HG03432 (cell line): Measurements from ENCODE around the gene CPT2.

ENCODE experiments used
- ATAC-seq: cut with Tn5 transposase; IDR thresholded peaks from one replicate; pipeline ENCODE4 v1.9.1; 2021; ENCODE audit warnings: mild to moderate bottlenecking, moderate library complexity; ENCODE audit not compliant: unreplicated experiment

Gene CPT2

DNA sequence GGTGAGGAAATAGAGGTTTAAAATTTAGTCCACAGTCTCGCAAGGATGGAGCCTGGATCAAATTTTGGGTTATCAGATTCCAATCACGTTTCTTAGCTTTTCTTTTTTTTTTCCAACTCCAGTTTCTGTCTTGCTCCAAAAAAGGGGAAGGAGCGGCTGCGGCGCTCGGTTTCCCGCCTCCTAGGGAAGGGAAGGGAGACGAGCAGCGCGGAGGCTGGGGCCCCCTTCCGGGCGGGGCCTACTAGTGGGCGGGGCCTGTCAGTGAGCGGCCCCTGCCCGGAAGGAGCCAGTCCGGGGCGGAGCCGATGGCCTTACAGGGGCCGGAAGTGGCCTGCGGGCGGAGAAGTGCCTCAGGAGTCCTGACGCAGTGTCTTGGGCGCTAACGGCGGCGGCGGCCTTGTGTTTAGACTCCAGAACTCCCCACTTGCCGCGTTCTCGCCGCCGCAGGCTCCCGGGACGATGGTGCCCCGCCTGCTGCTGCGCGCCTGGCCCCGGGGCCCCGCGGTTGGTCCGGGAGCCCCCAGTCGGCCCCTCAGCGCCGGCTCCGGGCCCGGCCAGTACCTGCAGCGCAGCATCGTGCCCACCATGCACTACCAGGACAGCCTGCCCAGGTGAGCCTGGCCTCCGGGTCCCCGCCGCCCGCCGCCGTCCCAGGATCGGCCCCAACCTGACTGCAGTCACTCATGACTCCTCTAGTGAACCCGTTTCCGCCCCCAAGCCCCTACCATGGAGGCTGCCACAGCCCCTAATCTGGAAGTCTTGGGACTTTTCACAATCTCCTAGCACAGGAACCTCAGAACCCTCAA is at the start of gene CPT2:
TSS of gene CPT2 (plus strand) at position 340 of the 806 bp plus-strand sequence. CDS start at position 460, 120 bp downstream.
- ATAC-seq: peak; percentile 99

- ATAC-seq: no peak
Observed at GRCh38 chr1:53147174-53147573, 49.5 kb upstream of the CPT2 start.

DNA sequence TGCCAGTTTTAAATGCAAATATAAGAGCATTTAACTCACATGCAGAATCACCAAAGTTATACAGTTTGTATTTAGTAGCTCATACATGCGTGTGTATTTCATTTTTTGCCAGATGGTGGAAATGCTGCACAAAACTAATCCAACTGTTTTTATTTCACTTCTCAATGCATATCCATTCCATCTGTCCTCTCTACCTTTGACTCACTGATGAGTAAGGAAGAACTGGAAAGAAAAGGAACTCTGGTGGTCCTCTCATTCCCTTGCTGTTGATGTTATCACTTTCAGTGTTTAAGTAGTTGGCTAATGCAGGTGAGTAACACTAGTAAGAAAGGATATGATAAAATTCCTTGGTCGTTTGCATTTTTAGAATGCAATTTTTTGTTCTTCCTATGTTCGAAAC is 48.5 kb upstream of the CPT2 start:
- ATAC-seq: no peak

DNA sequence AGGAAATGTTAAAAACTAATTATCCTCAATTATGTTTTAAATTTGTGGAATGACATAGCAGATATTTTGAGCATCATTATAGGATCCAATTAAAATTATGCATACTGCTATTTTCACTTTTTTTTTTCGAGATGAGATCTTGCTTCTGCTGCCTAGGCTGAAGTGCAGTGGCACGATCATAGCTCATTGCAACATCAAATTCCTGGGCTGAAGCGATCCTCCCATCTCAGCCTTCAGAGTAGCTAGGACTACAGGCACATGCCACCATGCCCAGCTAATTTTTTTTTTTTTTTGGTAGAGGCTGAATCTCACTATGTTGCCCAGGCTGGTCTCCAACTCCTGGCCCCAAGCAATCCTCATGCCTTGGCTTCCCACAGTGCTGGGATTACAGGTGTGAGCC is 42.9 kb upstream of the CPT2 start:
- ATAC-seq: no peak

DNA sequence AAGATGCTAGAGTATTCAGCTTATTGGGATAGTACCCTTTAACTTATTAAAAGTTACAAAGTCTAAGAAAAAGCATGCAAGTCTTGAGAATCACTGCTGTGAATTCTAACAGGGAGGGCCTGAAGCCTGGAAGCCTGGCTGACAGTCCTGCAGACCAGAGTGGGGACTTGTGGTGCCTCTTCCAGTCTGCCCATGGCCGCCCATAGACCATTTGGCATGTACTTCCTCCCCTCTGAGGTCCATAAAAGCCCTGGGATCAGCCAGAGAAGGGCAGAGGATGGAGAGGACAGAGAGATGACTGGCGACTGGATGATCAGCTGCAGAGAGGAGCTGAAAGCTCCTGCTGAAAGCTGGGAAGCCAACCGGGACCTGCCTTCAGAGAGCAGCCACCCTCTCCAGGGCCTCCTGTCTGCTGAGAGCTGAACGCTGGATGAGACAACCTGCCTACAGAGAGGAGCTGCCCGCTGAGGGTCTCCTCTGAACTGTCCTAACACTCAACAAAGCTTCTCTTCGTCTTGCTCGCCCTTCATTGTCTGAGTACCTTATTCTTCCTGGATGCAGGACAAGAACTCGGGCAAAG is 41.7 kb upstream of the CPT2 start:
- ATAC-seq: no peak

- no peak for ATAC-seq
Observed at GRCh38 chr1:53155534-53155933, 41.1 kb upstream of the CPT2 start.

DNA sequence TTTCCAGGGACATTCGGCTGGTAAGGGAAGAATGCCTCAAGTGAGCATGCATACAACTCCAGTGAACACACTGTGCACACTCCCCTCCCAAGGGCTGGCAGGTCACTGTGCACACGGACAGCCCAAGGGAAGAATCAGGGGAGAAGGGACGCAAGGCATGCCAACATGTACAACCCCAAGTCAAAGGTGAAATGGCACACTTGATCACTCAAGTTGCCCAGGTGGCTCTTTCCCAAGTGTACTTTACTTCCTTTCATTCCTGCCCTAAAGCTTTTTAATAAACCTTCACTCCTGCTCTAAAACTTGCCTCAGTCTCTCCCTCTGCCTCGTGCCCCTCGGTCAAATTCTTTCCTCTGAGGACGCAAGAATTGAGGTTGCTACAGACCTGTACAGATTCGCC is 40.7 kb upstream of the CPT2 start:
- no peak for ATAC-seq

DNA sequence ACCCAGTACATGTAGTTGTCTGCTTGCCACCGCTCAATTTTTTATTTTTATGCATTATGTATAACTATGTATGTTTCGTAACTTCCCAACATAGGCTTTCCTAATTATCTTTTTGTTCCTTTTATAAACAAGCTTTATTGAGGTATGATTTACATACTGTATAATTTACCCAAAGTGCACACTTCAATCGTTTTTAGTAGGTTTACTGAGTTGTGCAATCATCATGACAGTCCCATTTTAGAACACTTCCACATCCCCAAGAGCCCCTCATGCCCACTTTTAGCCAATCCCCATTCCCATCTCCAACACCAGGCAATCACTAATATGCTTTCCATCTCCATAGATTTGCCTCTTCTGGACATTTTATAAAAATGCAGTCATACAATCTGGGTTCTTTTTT is 39.8 kb upstream of the CPT2 start:
- ATAC-seq: no peak

GRCh38 chr1:53158900-53159299 is 37.7 kb upstream of the CPT2 start:
- ATAC-seq: no peak

DNA sequence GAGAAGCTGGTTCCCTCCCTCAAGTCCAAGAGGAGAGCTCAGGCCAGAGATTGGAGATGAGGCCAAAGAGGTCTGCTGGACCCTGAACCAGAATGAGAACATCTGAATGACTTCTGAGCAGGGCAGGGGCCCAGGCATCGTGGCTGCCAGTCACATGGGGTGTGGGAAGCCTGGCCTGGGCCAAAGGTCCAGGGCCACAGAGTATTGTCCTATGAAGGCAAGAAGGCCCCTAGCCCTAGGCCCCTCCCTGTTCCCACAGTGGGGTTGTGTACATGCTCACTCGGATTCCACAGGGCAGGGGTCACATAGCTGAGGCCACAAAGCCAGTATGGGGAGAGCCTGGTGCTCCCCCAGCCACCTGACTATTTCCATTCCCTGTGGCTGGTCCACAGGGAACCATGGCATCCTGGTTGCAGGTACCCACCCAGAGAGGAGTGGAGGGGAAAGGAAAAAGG is 35.7 kb upstream of the CPT2 start:
- no peak for ATAC-seq

- no peak for ATAC-seq
Observed at GRCh38 chr1:53162621-53163020, 34.0 kb upstream of the CPT2 start.

- ATAC-seq: no peak
Observed at GRCh38 chr1:53163291-53163768, 33.3 kb upstream of the CPT2 start.

- no peak for ATAC-seq
Observed at GRCh38 chr1:53165408-53165961, 31.1 kb upstream of the CPT2 start.

GRCh38 chr1:53166366-53166765 is 30.3 kb upstream of the CPT2 start:
- no peak for ATAC-seq

GRCh38 chr1:53166912-53167311 is 29.7 kb upstream of the CPT2 start:
- ATAC-seq: no peak

GRCh38 chr1:53172426-53173128 is 24.0 kb upstream of the CPT2 start:
- ATAC-seq: peak; percentile 50

GRCh38 chr1:53174971-53175913 is 21.4 kb upstream of the CPT2 start:
- ATAC-seq: no peak

DNA sequence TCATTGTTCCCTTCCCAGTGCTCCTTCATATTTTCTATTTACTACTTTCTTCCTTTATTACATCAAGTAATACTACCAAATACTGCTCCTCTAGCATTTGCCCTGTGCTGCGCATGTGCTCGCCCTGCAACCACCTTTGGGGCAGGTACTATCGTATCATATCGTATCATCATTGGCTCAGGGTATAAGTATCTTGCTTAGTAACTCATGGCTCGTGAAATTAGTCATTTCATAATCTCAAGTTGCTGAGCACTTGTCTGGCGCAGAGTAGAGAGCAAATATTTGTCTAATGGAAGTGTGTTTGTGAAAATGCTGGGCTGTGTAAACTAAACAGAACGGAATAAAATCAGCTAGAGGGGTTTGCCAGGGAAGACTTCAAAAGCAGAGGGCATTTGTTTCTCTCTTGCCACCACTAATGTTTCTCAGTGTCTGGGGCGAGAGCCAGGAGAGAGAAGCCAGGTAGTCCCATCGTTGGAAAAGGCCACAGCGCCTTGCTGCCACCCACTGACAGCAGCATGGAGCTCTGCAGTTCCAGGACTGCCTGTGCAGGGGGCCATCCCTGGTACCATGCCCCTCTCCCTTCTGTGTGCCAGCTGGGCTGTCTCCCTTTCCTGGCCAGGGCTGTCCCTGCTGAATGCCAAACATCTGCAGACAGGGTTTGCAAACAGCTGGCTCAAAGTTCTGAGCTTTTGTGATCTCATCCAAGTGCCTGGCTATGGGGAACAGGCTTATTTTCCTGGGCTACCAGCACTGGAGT is 20.0 kb upstream of the CPT2 start:
- ATAC-seq: no peak

DNA sequence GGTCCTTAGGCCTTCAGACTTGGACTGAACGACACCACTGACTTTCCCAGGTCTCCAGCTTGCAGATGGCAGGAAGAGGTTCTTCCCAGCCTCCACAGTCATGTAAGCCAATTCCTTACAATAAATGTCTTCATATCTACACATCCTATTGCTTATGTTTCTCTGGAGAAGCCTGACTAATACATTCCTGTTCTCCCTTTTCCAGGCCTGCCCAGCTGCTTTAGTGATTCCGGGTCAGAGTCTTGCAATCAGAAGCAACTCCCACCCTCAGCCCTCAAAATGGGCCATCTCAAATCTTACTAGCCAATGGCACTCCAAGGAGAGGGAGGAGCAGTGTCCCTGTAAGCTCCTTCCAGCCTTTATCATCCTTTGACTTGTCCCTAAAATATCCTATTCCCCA is 16.4 kb upstream of the CPT2 start:
- no peak for ATAC-seq

DNA sequence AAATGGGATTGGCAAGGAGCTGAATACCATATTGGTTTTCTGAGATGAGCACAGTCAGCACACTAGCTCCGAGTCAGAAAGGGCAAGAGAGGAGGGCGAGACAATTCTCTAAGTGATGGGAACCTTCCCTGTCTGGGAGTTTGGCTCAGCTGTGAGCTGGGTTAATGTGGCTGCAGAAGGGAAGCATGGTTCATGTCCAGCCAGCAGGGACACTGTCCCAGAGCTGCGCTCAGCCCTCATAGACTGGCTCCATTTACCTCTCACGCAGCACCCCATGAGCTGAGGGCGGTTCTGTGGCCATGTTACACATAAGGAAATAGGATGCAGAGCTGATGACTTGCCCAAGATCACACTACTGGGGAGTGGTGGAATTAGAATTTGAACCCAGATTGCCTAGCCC is 15.7 kb upstream of the CPT2 start:
- no peak for ATAC-seq
